K562 (cell line): ENCODE data around the gene LMBR1. TPM values are rescaled to one million over a fixed set of nuclear protein-coding genes. Genes with fewer than 3 reads are reported as not detected.

Source experiments
- ATAC-seq: fragments of 200-7000 bp; cut with Tn5 transposase; 3 replicates; pipeline ENCODE4 v1.9.1; 2020; ENCODE audit warnings: moderate library complexity
- BruUV-seq: library from RNA; stranded (reverse); fragments of 400-500 nt; replicated peaks from 2 replicates; lab custom pipeline; 2021; lab: Mats Ljungman, UMichigan
- CTCF ChIA-PET: fragments of 300-600 bp; formaldehyde crosslinking; extraction: SDS; loops from one replicate; lab custom pipeline; 2021; ENCODE audit warnings: low intra/inter-chr PET ratio; lab: Yijun Ruan, JAX
- POLR2A ChIA-PET: fragments of 300-600, 350-650 bp; sonication (Branson Sonifier 250); formaldehyde crosslinking; extraction: SDS; loops from one replicate; lab custom pipeline; 2021; ENCODE audit warnings: antibody characterized with exemption, inconsistent platforms; lab: Yijun Ruan, JAX
- DNase-seq, 4 experiments: peaks; one replicate each; pipeline versions ENCODE4 v3.0.0 to v3.0.0-alpha.2; 2011 to 2018; ENCODE audit warnings: low spot score in 3 of 4, mixed read lengths in 3 of 4; ENCODE audit errors: extremely low read depth in 1 of 4
- FAIRE-seq: peaks from 2 replicates; lab custom pipeline; 2011; peaks lifted over from hg19 to GRCh38; lab: Jason Lieb, UNC
- H2AFZ ChIP-seq: 2 replicates; pipeline ENCODE4 v1.6.0; 2011; ENCODE audit warnings: low read depth, low read length, control low read depth, inconsistent platforms
- H3K27ac ChIP-seq: fragments of 200-600 bp; 3 replicates; pipeline ENCODE4 v1.8.0; 2011; ENCODE audit warnings: low read depth, mild to moderate bottlenecking, control low read depth, inconsistent platforms, low read length, moderate library complexity, mixed read lengths; ENCODE audit errors: extremely low read depth
- H3K27me3 ChIP-seq, 2 experiments: fragments of 300-600 bp in 1 of 2; 2 replicates in 1 of 2; 3 replicates in 1 of 2; pipeline versions ENCODE4 v1.6.0 to v1.8.0; 2011; ENCODE audit warnings: inconsistent platforms in 2 of 2, low read length in 2 of 2, mild to moderate bottlenecking in 1 of 2, mixed read lengths in 1 of 2, moderate library complexity in 1 of 2; ENCODE audit not compliant: control insufficient read depth in 2 of 2, insufficient read depth in 2 of 2
- H3K36me3 ChIP-seq: fragments of 300-600 bp; 3 replicates; pipeline ENCODE4 v1.8.0; 2011; ENCODE audit warnings: mild to moderate bottlenecking, low read length, inconsistent platforms; ENCODE audit not compliant: control insufficient read depth, insufficient read depth
- H3K4me1 ChIP-seq, 2 experiments: fragments of 200-600 bp in 1 of 2; replicated peaks in 1 of 2; 2 replicates in 1 of 2; 3 replicates in 1 of 2; pipeline versions ENCODE4 v1.5.1 to v1.8.0; 2011; ENCODE audit warnings: inconsistent platforms in 2 of 2, low read length in 2 of 2, mild to moderate bottlenecking in 1 of 2, mixed read lengths in 1 of 2, moderate library complexity in 1 of 2; ENCODE audit not compliant: control insufficient read depth in 2 of 2, insufficient read depth in 2 of 2
- H3K4me2 ChIP-seq: 2 replicates; pipeline ENCODE4 v1.6.1; 2011; ENCODE audit warnings: low read length, control low read depth, inconsistent platforms, mixed read lengths; ENCODE audit not compliant: insufficient read depth
- H3K4me3 ChIP-seq: fragments of 200-600 bp; sonication (generic), shearing (Covaris generic); 2 replicates; pipeline ENCODE4 v1.5.1; 2016; ENCODE audit warnings: control low read depth, inconsistent platforms
- H3K79me2 ChIP-seq: fragments of 200-600 bp; 3 replicates; pipeline ENCODE4 v1.8.0; 2011; ENCODE audit warnings: low read length, inconsistent platforms; ENCODE audit not compliant: control insufficient read depth, insufficient read depth
- H3K9ac ChIP-seq, 2 experiments: 2 replicates each; pipeline versions ENCODE4 v1.6.0 to v1.6.1; 2011; ENCODE audit warnings: low read depth in 2 of 2, low read length in 2 of 2, control low read depth in 1 of 2, inconsistent platforms in 1 of 2, mild to moderate bottlenecking in 1 of 2, mixed read lengths in 1 of 2; ENCODE audit not compliant: insufficient read depth in 1 of 2
- H3K9me1 ChIP-seq: one replicate; pipeline ENCODE4 v1.6.0; 2011; ENCODE audit warnings: inconsistent platforms, mild to moderate bottlenecking, low read length, moderate library complexity; ENCODE audit not compliant: control insufficient read depth, insufficient read depth
- H3K9me3 ChIP-seq: replicated peaks from 2 replicates; pipeline ENCODE4 v1.5.1; 2011; ENCODE audit warnings: low read depth, low read length, inconsistent platforms; ENCODE audit not compliant: control insufficient read depth, insufficient read depth
- H4K20me1 ChIP-seq: replicated peaks from 2 replicates; pipeline ENCODE4 v1.6.1; 2011; ENCODE audit warnings: low read length, inconsistent platforms, mixed read lengths; ENCODE audit not compliant: control insufficient read depth, insufficient read depth
- CBX1 ChIP-seq: sonication (generic); IDR thresholded peaks from 2 replicates; pipeline ENCODE4 v1.6.1; 2016; ENCODE audit warnings: antibody characterized with exemption, low read depth, mild to moderate bottlenecking
- CBX3 ChIP-seq, 2 experiments: IDR thresholded peaks; 1 replicate in 1 of 2; 2 replicates in 1 of 2; pipeline ENCODE4 v1.6.1; 2012; ENCODE audit warnings: inconsistent platforms in 2 of 2, low read length in 2 of 2, borderline replicate concordance in 1 of 2, control low read depth in 1 of 2
- CBX5 ChIP-seq: IDR thresholded peaks from 2 replicates; pipeline ENCODE4 v1.6.1; 2014; ENCODE audit warnings: low read depth, borderline replicate concordance
- HNRNPH1 ChIP-seq: fragments of 200-400 bp; formaldehyde crosslinking; optimal IDR thresholded peaks from 2 replicates; pipeline ENCODE3; 2017; ENCODE audit warnings: low read depth, mild to moderate bottlenecking, low read length, moderate library complexity
- KAT2B ChIP-seq: IDR thresholded peaks from one replicate; pipeline ENCODE4 v1.6.1; 2012; ENCODE audit warnings: low read depth, mild to moderate bottlenecking, control low read depth, inconsistent platforms, low read length, moderate library complexity
- SP2 ChIP-seq: IDR thresholded peaks from 2 replicates; pipeline ENCODE4 v1.6.1; 2011; ENCODE audit warnings: mild to moderate bottlenecking, low read depth, low read length, moderate library complexity; ENCODE audit not compliant: poor library complexity, severe bottlenecking; ENCODE audit errors: extremely low read depth
- THAP7 ChIP-seq: fragments of 250-450 bp; sonication (Bioruptor Pico); IDR thresholded peaks from 2 replicates; pipeline ENCODE4 v1.5.0; 2021
- TRIM28 ChIP-seq: fragments of 450-650 bp; IDR thresholded peaks from 2 replicates; pipeline ENCODE4 v1.6.1; 2017
- WGBS: fragments of 100-300 bp; shearing (Covaris generic); methylation state at CpG from one replicate; pipeline ENCODE4 v1.1.6; 2016; ENCODE audit warnings: low coverage, mixed read lengths; ENCODE audit not compliant: insufficient coverage; ENCODE audit errors: missing lambda C conversion rate; 5-methylcytosine and 5-hydroxymethylcytosine counted together
- in situ Hi-C: fragments of 300-500 bp; cut with MboI; formaldehyde crosslinking; loops from 4 replicates; pipeline ENCODE4 v1.15.0; 2018; ENCODE audit warnings: inconsistent platforms, mixed read lengths
- intact Hi-C: fragments of 100-400 bp; cut with micrococcal nuclease; formaldehyde crosslinking; loops from 2 replicates; pipeline ENCODE4 v1.14.2; 2022
- polyA plus RNA-seq, 8 experiments: library from polyadenylated mRNA; depleted of rRNA in 4 of 8; stranded (reverse) in 5 of 8; unstranded in 3 of 8; fragments of >200 nt; fragmentation: Nextera tagmentation in 2 of 8; fragmentation: Illumina TruSeq in 1 of 8; extraction: Ambion mirVana in 2 of 8; extraction: Trizol in 1 of 8; gene quantifications; 2 replicates each; pipeline versions ENCODE4 v1.2.1 to v1.2.3, GENCODE V29; 2011 to 2014; ENCODE audit warnings: inconsistent platforms in 1 of 8, missing spikeins in 1 of 8
- total RNA-seq, 7 experiments: library from RNA; depleted of rRNA in 6 of 7; stranded (reverse); fragments of >200 nt in 6 of 7; fragmentation: Illumina TruSeq in 2 of 7; extraction: Trizol in 2 of 7; gene quantifications; 2 replicates each; pipeline versions ENCODE4 v1.2.1 to v1.2.3, GENCODE V29; 2011 to 2021; ENCODE audit warnings: low replicate concordance in 1 of 7

Gene LMBR1
- total and polyA plus RNA-seq, 9 of the 15 experiments (the other 6 are each of a cell fraction or from before 2014, with no cell fraction given), result 7.7 to 90.0 (median 59.9) TPM

- H2AFZ ChIP-seq, result no peak overlapping the region
- no peaks in the 10 kb centered on the region for H4K20me1 ChIP-seq
- TF ChIP-seq CBX3 (IDR thresholded peaks at IDR 0.05; ENCODE audit: borderline replicate concordance in 1 of 2, low read length in 2 of 2) (peak in 1 of 2 experiments; percentile 62; a peak in 1 of 3 replicates), KAT2B (no peak), SP2 (peak; percentile 2), THAP7 (CRISPR knock-in tag) (no peak), TRIM28 (0 out of 2 replicates have a peak, but pooled peaks have one; percentile 58), CBX1 (0 out of 2 replicates have a peak, but pooled peaks have one; percentile 56), HNRNPH1 (no peak), CBX5 (peak; percentile 79; the same call in 1 of the 2 replicates)
- FAIRE-seq (no peak), ATAC-seq (no peak), DNase-seq (no peak)
- in situ Hi-C loops (no loop called here), intact Hi-C loops (no loop called here)
- no peaks in the 10 kb centered on the region for H3K79me2 ChIP-seq
- no TSS peak for BruUV-seq
- H3K36me3 ChIP-seq, result no peaks in the 10 kb centered on the region
- no peak overlapping the region for H3K4me3 ChIP-seq
- H3K4me1 ChIP-seq, result no peaks in the 10 kb centered on the region
- 51% methylated on average over 2 of the region's 2 CpGs for WGBS
- H3K9me1 ChIP-seq, result no peaks in the 10 kb centered on the region
- H3K27ac ChIP-seq, result no peak overlapping the region
- no peak overlapping the region for H3K4me2 ChIP-seq
- POLR2A ChIA-PET, result interaction anchor here (0.6 to 2.0 kb wide), 3 partner anchors 9 to 40 kb away, joined by 3 to 6 read pairs (median 3); partner anchors contain the start of gene RNF32
- H3K27me3 ChIP-seq, result no peaks in the 10 kb centered on the region
- H3K9ac ChIP-seq, result no peak overlapping the region
- CTCF ChIA-PET, result no interaction called here
- peaks cover 7% of the 10 kb centered on the region; the same call in 1 of the 2 replicates for H3K9me3 ChIP-seq
Measured at GRCh38 chr7:156629873-156630272, 263.1 kb downstream of the LMBR1 start.
